HEK293T (cell line): ENCODE measurements around the gene ZBTB44.

Source experiments
- BHLHE40 ChIP-seq: fragments of 450-650 bp; IDR thresholded peaks from 2 replicates; pipeline ENCODE4 v1.6.1; 2016; ENCODE audit warnings: mild to moderate bottlenecking, moderate library complexity, borderline replicate concordance
- ELF4 ChIP-seq: fragments of 450-650 bp; IDR thresholded peaks from 2 replicates; pipeline ENCODE4 v1.6.1; 2017; ENCODE audit warnings: antibody characterized with exemption
- FOXK2 ChIP-seq: fragments of 450-650 bp; IDR thresholded peaks from 2 replicates; pipeline ENCODE4 v1.6.1; 2016; ENCODE audit warnings: mild to moderate bottlenecking
- NFRKB ChIP-seq: fragments of 450-650 bp; IDR thresholded peaks from 2 replicates; pipeline ENCODE4 v1.6.1; 2016; ENCODE audit warnings: mild to moderate bottlenecking, moderate library complexity
- SP1 ChIP-seq: fragments of 450-650 bp; IDR thresholded peaks from 2 replicates; pipeline ENCODE4 v1.6.1; 2017
- TARDBP ChIP-seq: fragments of 450-650 bp; IDR thresholded peaks from 2 replicates; pipeline ENCODE4 v1.6.1; 2016
- ZNF384 ChIP-seq: fragments of 450-650 bp; IDR thresholded peaks from 2 replicates; pipeline ENCODE4 v1.6.1; 2016

GRCh38 chr11:130300567-130300966 lies 14.2 kb downstream of the ZBTB44 start:
- TF ChIP-seq SP1 = no peak
- TF ChIP-seq ELF4 = no peak
- TF ChIP-seq NFRKB = no peak
- no peak for TF ChIP-seq FOXK2
- TF ChIP-seq ZNF384 = no peak
- no peak for TF ChIP-seq TARDBP
- no peak for TF ChIP-seq BHLHE40
